NB4 (cell line): Measurements from ENCODE around the gene KRTAP12-2.

ENCODE experiments used
- POLR2A ChIP-seq: IDR thresholded peaks from 2 replicates; pipeline ENCODE4 v1.6.1; 2011; ENCODE audit warnings: mild to moderate bottlenecking; ENCODE audit not compliant: insufficient read length; ENCODE audit errors: extremely low read depth
- TF ChIP-seq, protein P1 (sequence below): IDR thresholded peaks from one replicate; pipeline ENCODE4 v1.5.1; 2012; ENCODE audit warnings: low read depth, low read length

DNA sequence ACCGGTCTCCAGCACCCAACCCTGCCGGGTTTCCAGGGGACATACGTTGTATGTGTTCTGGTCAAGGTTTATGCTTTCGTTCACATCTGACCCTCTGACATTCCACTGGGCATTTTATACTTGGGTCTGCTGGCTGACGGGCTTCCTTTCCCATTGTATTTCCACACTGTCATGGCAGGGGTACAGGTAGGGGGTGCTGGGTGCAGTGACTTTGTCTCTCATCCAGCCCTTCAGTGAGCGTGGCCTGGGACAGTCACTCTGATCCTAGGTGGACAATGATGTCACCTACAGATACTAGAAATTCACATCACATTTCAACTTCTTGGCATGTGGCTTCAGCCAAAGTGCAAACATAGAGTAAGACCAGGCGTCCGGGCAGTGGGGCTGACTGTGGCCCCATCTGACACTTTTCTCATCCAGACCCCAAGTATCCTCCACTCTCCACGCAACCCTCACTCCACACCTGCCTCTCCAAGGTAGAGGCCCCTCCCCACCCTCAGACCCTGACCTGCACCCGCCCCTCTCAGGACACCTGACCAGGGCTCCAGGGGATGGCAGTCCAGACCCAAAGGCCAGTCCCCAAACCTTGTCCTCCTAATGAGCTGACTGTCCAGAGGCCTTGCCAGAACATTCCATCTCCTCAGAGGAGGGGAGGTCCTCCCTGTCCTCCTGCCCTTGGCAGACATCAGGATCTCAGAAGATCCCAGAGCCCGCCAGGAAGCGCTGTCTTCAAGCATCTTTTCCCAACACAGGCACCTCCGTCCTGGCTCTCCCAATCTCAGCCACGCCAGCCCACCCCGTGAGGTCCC lies 30.3 kb downstream of the KRTAP12-2 start:
- no peak for TF ChIP-seq POLR2A
- TF ChIP-seq, protein P1, sequence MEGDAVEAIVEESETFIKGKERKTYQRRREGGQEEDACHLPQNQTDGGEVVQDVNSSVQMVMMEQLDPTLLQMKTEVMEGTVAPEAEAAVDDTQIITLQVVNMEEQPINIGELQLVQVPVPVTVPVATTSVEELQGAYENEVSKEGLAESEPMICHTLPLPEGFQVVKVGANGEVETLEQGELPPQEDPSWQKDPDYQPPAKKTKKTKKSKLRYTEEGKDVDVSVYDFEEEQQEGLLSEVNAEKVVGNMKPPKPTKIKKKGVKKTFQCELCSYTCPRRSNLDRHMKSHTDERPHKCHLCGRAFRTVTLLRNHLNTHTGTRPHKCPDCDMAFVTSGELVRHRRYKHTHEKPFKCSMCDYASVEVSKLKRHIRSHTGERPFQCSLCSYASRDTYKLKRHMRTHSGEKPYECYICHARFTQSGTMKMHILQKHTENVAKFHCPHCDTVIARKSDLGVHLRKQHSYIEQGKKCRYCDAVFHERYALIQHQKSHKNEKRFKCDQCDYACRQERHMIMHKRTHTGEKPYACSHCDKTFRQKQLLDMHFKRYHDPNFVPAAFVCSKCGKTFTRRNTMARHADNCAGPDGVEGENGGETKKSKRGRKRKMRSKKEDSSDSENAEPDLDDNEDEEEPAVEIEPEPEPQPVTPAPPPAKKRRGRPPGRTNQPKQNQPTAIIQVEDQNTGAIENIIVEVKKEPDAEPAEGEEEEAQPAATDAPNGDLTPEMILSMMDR, result no peak
